ENCODE results near the gene IPO11. TPM values are rescaled to one million over a fixed set of nuclear protein-coding genes. Genes with fewer than 3 reads are reported as not detected.

IPO11 gene
- total and polyA plus RNA-seq, 4 donors: 4.7 to 20.6 (median 9.0) TPM

- peaks cover 0 to 5% (median 3%) of the 10 kb centered on the region in 4 donors for H3K36me3 ChIP-seq (ENCODE audit: control insufficient read depth in 4 of 4, insufficient read depth in 3 of 4, low read depth in 1 of 4, low read length in 3 of 4)
- H3K27me3 ChIP-seq (ENCODE audit: control insufficient read depth in 4 of 4, insufficient read depth in 4 of 4, low read length in 3 of 4): no peaks in the 10 kb centered on the region
- no peaks in the 10 kb centered on the region for H3K9me3 ChIP-seq (ENCODE audit: control insufficient read depth in 4 of 4, low read length in 3 of 4)
- no peak overlapping the region for H3K27ac ChIP-seq (ENCODE audit: low read depth in 1 of 2, low read length in 2 of 2)
- H3K4me3 ChIP-seq (ENCODE audit: low read depth in 1 of 3, low read length in 3 of 3): no peak overlapping the region
- no peaks in the 10 kb centered on the region for H3K4me1 ChIP-seq (ENCODE audit: control insufficient read depth in 4 of 4, insufficient read depth in 4 of 4, low read length in 3 of 4)
- 87% methylated on average over 9 of the region's 9 CpGs for WGBS
- H3K9ac ChIP-seq (ENCODE audit: low read depth in 1 of 2, low read length in 2 of 2): no peak overlapping the region
- no peak for TF ChIP-seq GABPA (IDR thresholded peaks at IDR 0.05 in 1 of 2, conservative IDR thresholded peaks at IDR 0.05 in 1 of 2)
- DNase-seq (ENCODE audit: low spot score): no peak
Measured at GRCh38 chr5:62498961-62499360, 86.4 kb downstream of the IPO11 start.

GRCh38 chr5:62499756-62500155 lies 87.2 kb downstream of the IPO11 start:
- Histone ChIP-seq H3K9ac (ENCODE audit: low read depth in 1 of 2, low read length in 2 of 2) (no peak overlapping the region), H3K4me1 (ENCODE audit: control insufficient read depth in 4 of 4, insufficient read depth in 4 of 4, low read length in 3 of 4) (no peaks in the 10 kb centered on the region), H3K27me3 (ENCODE audit: control insufficient read depth in 4 of 4, insufficient read depth in 4 of 4, low read length in 3 of 4) (no peaks in the 10 kb centered on the region), H3K36me3 (ENCODE audit: control insufficient read depth in 4 of 4, insufficient read depth in 3 of 4, low read depth in 1 of 4, low read length in 3 of 4) (peaks cover 0 to 5% (median 3%) of the 10 kb centered on the region in 4 donors), H3K4me3 (ENCODE audit: low read depth in 1 of 3, low read length in 3 of 3) (no peak overlapping the region), H3K27ac (ENCODE audit: low read depth in 1 of 2, low read length in 2 of 2) (no peak overlapping the region), H3K9me3 (ENCODE audit: control insufficient read depth in 4 of 4, low read length in 3 of 4) (no peaks in the 10 kb centered on the region)
- no peak for DNase-seq (ENCODE audit: low spot score)
- TF ChIP-seq JUND (IDR thresholded peaks at IDR 0.05): no peak
- TF ChIP-seq RAD21 (IDR thresholded peaks at IDR 0.05): no peak
- no peak for TF ChIP-seq FOXA1 (IDR thresholded peaks at IDR 0.05)
- TF ChIP-seq ZBTB33 (IDR thresholded peaks at IDR 0.05): no peak
- no peak for TF ChIP-seq REST (IDR thresholded peaks at IDR 0.05)
- TF ChIP-seq NR2F2 (IDR thresholded peaks at IDR 0.05): no peak
- no peak for TF ChIP-seq HNF4A (conservative IDR thresholded peaks at IDR 0.05)
- TF ChIP-seq EGR1 (IDR thresholded peaks at IDR 0.05; ENCODE audit: low read depth in 2 of 2): no peak
- no peak for TF ChIP-seq CTCF (IDR thresholded peaks at IDR 0.05; ENCODE audit: low read depth, low read length, missing input control)
- no peak for TF ChIP-seq GABPA (IDR thresholded peaks at IDR 0.05 in 1 of 2, conservative IDR thresholded peaks at IDR 0.05 in 1 of 2)
- no peak for TF ChIP-seq SP1 (IDR thresholded peaks at IDR 0.05)
- TF ChIP-seq MAX (IDR thresholded peaks at IDR 0.05): no peak
- TF ChIP-seq HNF4G (IDR thresholded peaks at IDR 0.05): no peak
- no peak for TF ChIP-seq FOXA2 (IDR thresholded peaks at IDR 0.05)
- TF ChIP-seq ATF3 (IDR thresholded peaks at IDR 0.05): no peak
- TF ChIP-seq RXRA (IDR thresholded peaks at IDR 0.05): no peak
- no peak for TF ChIP-seq TAF1 (conservative IDR thresholded peaks at IDR 0.05)
- WGBS: 96% methylated on average over 4 of the region's 4 CpGs

Measured in liver (tissue), 9 donors.